ENCODE measurements around the gene SEMA4B. TPM values are rescaled to one million over a fixed set of nuclear protein-coding genes. Genes with fewer than 3 reads are reported as not detected.
A peak's percentile ranks its signal among the peaks of the same experiment; 100 is the strongest.
"Not testable (repeated sequence)": the region's sequence is repeated elsewhere in the genome, so short reads cannot be mapped to it uniquely, and the experiment has no call there.

The SEMA4B gene
- total RNA-seq, 1 experiment from 2014 or later, result 38.6 TPM

DNA sequence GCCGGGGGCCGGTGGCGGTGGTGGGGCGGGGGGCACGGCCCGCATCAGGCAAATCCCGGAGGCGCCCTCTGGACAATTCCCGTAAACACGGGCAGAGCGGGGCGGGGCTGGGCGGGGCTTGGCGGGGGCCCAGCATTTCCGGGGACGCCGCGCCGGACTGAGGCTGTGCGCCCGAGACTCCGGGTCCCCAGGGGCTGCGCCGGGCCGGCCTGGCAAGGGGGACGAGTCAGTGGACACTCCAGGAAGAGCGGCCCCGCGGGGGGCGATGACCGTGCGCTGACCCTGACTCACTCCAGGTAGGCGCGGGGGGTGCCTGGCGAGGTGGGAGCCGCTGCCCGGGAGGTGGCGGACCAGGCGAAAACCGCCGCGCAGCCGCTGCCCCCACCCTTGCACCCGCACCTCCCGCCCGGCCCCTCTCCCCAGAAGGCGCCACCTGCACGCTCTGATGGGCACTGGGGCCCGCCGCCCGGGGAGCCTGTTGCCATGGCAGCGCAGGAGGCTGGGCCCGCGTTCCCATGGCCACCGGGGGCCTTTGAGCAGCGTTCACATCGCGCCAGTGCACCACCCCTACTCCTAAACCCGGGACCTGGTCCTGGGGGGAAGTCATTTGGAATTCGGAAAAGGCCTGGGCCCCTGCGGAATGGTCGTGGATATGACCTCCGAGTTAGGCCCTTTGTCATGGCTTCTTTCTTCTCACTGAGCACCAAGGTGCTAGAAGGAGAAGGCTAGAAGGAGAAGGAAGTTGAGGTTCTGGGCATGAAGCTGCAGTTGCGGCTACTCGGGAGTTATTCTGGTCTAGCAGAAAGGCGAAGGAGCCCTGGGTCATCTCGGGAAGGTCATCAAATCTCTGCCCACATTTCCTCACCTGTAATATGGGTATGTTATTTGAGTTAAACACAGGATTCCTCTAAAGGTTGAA is 16.1 kb upstream of the SEMA4B start:
- intact Hi-C loops (cut with micrococcal nuclease), result loop anchor here (2.0 kb wide), 1 partner anchor 28 kb away; no protein-coding TSS in a partner anchor
- peaks cover 11% of the 10 kb centered on the region for H3K36me3 Mint-ChIP-seq (ENCODE audit: insufficient read depth, unreplicated experiment)
- DNase-seq (ENCODE audit: unreplicated experiment), result peak; percentile 84
- CTCF ChIA-PET, result interaction anchor here (0.7 to 1.5 kb wide), 5 partner anchors 12 to 36 kb away, joined by 3 to 5 read pairs (median 3); no protein-coding TSS in a partner anchor
- peak overlapping the region; percentile 89 for H3K27ac Mint-ChIP-seq (ENCODE audit: low read depth, unreplicated experiment)
- no peaks in the 10 kb centered on the region for H3K27me3 Mint-ChIP-seq (ENCODE audit: insufficient read depth, unreplicated experiment)
- TF ChIP-seq, protein P1, sequence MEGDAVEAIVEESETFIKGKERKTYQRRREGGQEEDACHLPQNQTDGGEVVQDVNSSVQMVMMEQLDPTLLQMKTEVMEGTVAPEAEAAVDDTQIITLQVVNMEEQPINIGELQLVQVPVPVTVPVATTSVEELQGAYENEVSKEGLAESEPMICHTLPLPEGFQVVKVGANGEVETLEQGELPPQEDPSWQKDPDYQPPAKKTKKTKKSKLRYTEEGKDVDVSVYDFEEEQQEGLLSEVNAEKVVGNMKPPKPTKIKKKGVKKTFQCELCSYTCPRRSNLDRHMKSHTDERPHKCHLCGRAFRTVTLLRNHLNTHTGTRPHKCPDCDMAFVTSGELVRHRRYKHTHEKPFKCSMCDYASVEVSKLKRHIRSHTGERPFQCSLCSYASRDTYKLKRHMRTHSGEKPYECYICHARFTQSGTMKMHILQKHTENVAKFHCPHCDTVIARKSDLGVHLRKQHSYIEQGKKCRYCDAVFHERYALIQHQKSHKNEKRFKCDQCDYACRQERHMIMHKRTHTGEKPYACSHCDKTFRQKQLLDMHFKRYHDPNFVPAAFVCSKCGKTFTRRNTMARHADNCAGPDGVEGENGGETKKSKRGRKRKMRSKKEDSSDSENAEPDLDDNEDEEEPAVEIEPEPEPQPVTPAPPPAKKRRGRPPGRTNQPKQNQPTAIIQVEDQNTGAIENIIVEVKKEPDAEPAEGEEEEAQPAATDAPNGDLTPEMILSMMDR (IDR thresholded peaks at IDR 0.05; ENCODE audit: unreplicated experiment), result no peak
- no peaks in the 10 kb centered on the region for H3K9me3 Mint-ChIP-seq (ENCODE audit: unreplicated experiment)
- peak overlapping the region; percentile 88 for H3K4me3 Mint-ChIP-seq (ENCODE audit: unreplicated experiment)
- POLR2A ChIA-PET, result interaction anchor here (0.5 to 4.7 kb wide), 12 partner anchors 10 to 67 kb away, joined by 3 to 68 read pairs (median 5); partner anchors contain the start of genes CIB1, GDPGP1 and SEMA4B
- no TSS peak for BruUV-seq (replicated peaks)
- peaks cover 22% of the 10 kb centered on the region for H3K4me1 Mint-ChIP-seq (ENCODE audit: insufficient read depth, unreplicated experiment)

DNA sequence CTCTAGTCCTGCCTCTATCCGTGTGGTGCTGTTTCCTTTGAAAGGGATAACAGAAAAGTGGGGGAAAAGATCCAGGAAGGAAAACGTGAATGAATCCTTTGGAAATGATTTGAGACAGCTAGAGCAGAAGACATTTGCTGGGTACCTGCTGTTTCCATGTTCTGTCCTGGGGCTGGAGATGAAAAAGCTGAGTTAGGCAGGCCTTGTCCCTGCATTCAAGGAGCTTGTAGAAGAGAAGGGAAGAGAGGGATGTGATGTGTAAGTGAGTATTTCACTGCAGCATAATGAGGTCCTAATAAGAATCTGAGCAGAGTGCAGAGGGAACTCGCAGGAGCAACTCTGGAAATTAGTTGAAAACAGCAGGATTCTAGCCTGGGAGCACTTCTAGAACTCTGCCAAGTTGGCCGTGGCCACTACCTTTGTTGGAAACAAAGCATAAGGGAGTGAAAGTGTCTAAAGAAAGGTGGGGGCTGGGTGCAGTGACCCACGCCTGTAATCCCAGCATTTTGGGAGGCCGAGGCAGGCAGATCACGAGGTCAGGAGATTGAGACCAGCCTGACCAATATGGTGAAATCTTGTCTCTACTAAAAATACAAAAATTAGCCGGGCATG is 13.8 kb upstream of the SEMA4B start:
- BruUV-seq (replicated peaks), result no TSS peak
- Mint-ChIP-seq H3K27ac (ENCODE audit: low read depth, unreplicated experiment) (peak overlapping the region; percentile 73), H3K4me3 (ENCODE audit: unreplicated experiment) (peak overlapping the region; percentile 43), H3K36me3 (ENCODE audit: insufficient read depth, unreplicated experiment) (peaks cover 20% of the 10 kb centered on the region), H3K4me1 (ENCODE audit: insufficient read depth, unreplicated experiment) (peaks cover 41% of the 10 kb centered on the region), H3K27me3 (ENCODE audit: insufficient read depth, unreplicated experiment) (no peaks in the 10 kb centered on the region), H3K9me3 (ENCODE audit: unreplicated experiment) (no peaks in the 10 kb centered on the region)
- ChIA-PET POLR2A (interaction anchor here (1.0 to 4.7 kb wide), 3 partner anchors 14 to 26 kb away, joined by 3 to 68 read pairs (median 38); partner anchors contain the start of gene SEMA4B), CTCF (interaction anchor here (0.7 to 1.8 kb wide), 5 partner anchors 25 to 46 kb away, joined by 3 to 6 read pairs (median 5); partner anchors contain the start of genes CIB1 and GDPGP1)
- TF ChIP-seq, protein P1 (IDR thresholded peaks at IDR 0.05; ENCODE audit: unreplicated experiment), result no peak
- intact Hi-C loops (cut with micrococcal nuclease), result no loop called here
- no peak for DNase-seq (ENCODE audit: unreplicated experiment)

DNA sequence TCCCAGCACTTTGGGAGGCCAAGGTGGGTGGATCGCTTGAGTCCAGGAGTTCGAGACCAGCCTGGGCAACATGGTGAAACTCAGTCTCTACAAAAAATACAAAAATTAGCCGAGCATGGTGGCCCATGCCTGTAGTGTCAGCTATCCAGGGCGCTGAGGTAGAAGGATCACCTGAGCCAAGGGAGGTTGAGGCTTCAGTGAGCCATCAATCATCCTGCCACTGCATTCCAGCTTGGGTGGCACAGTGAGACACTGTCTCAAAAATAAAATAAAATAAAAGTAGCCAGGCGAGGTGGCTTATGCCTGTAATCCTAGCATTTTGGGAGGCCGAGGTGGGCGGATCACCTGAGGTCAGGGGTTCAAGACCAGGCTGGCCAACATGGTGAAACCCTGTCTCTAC is 13.1 kb upstream of the SEMA4B start:
- H3K27me3 Mint-ChIP-seq (ENCODE audit: insufficient read depth, unreplicated experiment); DNase-seq (ENCODE audit: unreplicated experiment); H3K27ac Mint-ChIP-seq (ENCODE audit: low read depth, unreplicated experiment); BruUV-seq (replicated peaks); H3K4me3 Mint-ChIP-seq (ENCODE audit: unreplicated experiment); H3K9me3 Mint-ChIP-seq (ENCODE audit: unreplicated experiment); intact Hi-C loops (cut with micrococcal nuclease): not testable (repeated sequence)
- Mint-ChIP-seq H3K36me3 (ENCODE audit: insufficient read depth, unreplicated experiment) (peaks cover 26% of the 10 kb centered on the region), H3K4me1 (ENCODE audit: insufficient read depth, unreplicated experiment) (peaks cover 46% of the 10 kb centered on the region)
- ChIA-PET POLR2A (interaction anchor here (0.7 to 5.7 kb wide), 4 partner anchors 13 to 25 kb away, joined by 3 to 99 read pairs (median 86); partner anchors contain the start of gene SEMA4B), CTCF (interaction anchor here (1.8 kb wide), 1 partner anchor 33 kb away, joined by 5 read pairs; no protein-coding TSS in a partner anchor)

DNA sequence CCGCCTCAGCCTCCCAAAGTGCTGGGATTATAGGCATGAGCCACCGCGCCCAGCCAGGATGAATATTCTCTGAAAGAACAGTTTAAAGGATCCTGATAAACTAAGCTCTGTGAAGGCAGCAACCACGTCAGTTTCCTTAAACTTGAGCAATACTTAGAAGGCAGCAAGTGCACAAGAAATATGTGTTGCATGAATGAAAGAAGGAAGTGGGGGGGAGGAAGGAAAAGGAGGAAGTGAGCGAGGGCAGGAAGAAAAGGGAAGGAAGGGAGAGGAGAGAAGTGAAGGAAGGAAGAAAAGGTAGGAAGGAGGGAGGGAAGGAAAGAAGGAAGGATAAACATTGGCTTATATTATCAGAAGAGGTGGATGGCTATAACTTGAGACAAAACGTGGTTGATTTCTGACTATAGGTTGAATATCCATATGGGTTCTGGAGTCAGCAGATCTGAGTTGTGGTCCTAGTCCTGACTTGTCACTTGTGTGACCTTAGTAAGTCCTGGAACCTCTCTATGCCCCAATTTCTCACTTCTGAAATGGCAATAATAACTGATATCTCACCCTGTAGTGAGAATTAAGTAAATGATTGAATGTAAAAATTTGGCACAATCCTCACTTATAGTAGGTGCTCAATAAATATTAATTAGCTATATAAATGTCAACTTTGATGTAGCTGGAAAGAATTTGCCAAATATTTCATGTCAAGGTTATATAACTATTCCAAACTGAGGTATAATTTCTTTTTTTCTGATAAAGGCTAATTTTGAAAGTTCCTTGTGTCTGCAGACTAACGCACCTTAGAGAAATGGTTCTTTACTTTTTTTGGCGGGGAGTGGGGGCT is 12.0 kb upstream of the SEMA4B start:
- POLR2A ChIA-PET, result interaction anchor here (0.7 to 5.7 kb wide), 6 partner anchors 12 to 44 kb away, joined by 3 to 99 read pairs (median 60); partner anchors contain the start of genes CIB1, GDPGP1 and SEMA4B
- CTCF ChIA-PET, result interaction anchor here (1.2 to 5.3 kb wide), 4 partner anchors 16 to 31 kb away, joined by 3 to 43 read pairs (median 22); no protein-coding TSS in a partner anchor
- Mint-ChIP-seq H3K4me3 (ENCODE audit: unreplicated experiment) (no peak overlapping the region), H3K36me3 (ENCODE audit: insufficient read depth, unreplicated experiment) (peaks cover 32% of the 10 kb centered on the region), H3K4me1 (ENCODE audit: insufficient read depth, unreplicated experiment) (peaks cover 41% of the 10 kb centered on the region), H3K27ac (ENCODE audit: low read depth, unreplicated experiment) (peak overlapping the region; percentile 66), H3K9me3 (ENCODE audit: unreplicated experiment) (no peaks in the 10 kb centered on the region), H3K27me3 (ENCODE audit: insufficient read depth, unreplicated experiment) (no peaks in the 10 kb centered on the region)
- DNase-seq (ENCODE audit: unreplicated experiment), result no peak
- intact Hi-C loops (cut with micrococcal nuclease), result no loop called here
- BruUV-seq (replicated peaks), result no TSS peak
- TF ChIP-seq, protein P1 (IDR thresholded peaks at IDR 0.05; ENCODE audit: unreplicated experiment), result no peak

Measured in MCF 10A (cell line).